HL-60 (cell line): ENCODE measurements around the gene UCN2.
A peak's percentile ranks its signal among the peaks of the same experiment; 100 is the strongest.

ENCODE experiments used
- DNase-seq, 2 experiments: peaks; one replicate each; pipeline ENCODE4 v3.0.0-alpha.2; 2010 to 2020; ENCODE audit warnings: low read depth in 1 of 2, low spot score in 1 of 2
- H3K27ac ChIP-seq: fragments of 250-450 bp; sonication (Bioruptor Pico); replicated peaks from 2 replicates; pipeline ENCODE4 v1.5.1; 2020; ENCODE audit warnings: mild to moderate bottlenecking, moderate library complexity
- H3K27me3 ChIP-seq: fragments of 250-450 bp; sonication (Bioruptor Pico); 2 replicates; pipeline ENCODE4 v1.5.1; 2021; ENCODE audit warnings: mild to moderate bottlenecking, moderate library complexity; ENCODE audit not compliant: insufficient read depth, poor library complexity, severe bottlenecking
- H3K4me3 ChIP-seq: replicated peaks from 2 replicates; pipeline ENCODE4 v1.5.1; 2011; ENCODE audit warnings: mild to moderate bottlenecking, control low read depth, low read length; ENCODE audit not compliant: insufficient read depth
- GABPA ChIP-seq: IDR thresholded peaks from 2 replicates; pipeline ENCODE4 v1.6.1; 2012; ENCODE audit warnings: low read depth
- POLR2AphosphoS5 ChIP-seq: IDR thresholded peaks from 2 replicates; pipeline ENCODE4 v1.6.1; 2012; ENCODE audit warnings: low read depth
- SPI1 ChIP-seq: IDR thresholded peaks from 2 replicates; pipeline ENCODE4 v1.6.1; 2012; ENCODE audit warnings: low read depth, mild to moderate bottlenecking, borderline replicate concordance
- TF ChIP-seq, protein P1 (sequence below): IDR thresholded peaks from one replicate; pipeline ENCODE4 v1.5.1; 2011; ENCODE audit warnings: low read length, control low read depth, inconsistent platforms; ENCODE audit not compliant: insufficient read depth
- TF ChIP-seq, protein P2 (sequence below): IDR thresholded peaks from 2 replicates; pipeline ENCODE4 v1.6.1; 2012; ENCODE audit warnings: low read depth; ENCODE audit not compliant: insufficient replicate concordance

UCN2 gene

GRCh38 chr3:48548126-48548525 is 15.5 kb downstream of the UCN2 start:
- DNase-seq, result no peak
- no peak overlapping the region for H3K27ac ChIP-seq

DNA sequence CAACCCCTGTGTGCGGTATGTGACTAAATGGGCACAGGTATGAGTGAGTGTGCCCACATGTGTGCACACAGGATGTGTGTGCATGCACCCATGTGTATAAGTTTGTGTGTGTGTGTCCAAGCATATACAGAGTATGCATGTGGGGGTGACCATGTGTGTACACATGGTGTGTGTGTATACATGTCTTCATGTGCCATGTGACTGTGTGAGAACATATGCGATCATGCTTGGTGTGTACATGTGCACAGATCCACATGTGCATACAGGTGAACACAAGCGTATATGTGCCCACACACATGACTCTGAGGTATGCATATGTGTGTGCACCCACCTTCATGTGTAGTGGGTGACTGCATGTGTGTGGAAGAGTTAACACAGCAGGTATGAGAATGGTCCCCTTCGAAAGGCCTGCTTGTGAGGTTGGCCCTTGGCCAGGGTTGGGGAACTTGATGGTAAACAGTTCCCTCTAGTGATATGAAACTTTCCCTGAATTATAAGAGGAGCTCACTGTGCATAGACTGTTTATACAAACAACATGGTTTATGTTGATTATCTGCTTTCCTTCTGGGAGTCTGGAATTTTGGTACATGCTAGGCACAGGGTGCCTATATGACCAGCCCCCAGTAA is 17.3 kb downstream of the UCN2 start:
- TF ChIP-seq, protein P1, sequence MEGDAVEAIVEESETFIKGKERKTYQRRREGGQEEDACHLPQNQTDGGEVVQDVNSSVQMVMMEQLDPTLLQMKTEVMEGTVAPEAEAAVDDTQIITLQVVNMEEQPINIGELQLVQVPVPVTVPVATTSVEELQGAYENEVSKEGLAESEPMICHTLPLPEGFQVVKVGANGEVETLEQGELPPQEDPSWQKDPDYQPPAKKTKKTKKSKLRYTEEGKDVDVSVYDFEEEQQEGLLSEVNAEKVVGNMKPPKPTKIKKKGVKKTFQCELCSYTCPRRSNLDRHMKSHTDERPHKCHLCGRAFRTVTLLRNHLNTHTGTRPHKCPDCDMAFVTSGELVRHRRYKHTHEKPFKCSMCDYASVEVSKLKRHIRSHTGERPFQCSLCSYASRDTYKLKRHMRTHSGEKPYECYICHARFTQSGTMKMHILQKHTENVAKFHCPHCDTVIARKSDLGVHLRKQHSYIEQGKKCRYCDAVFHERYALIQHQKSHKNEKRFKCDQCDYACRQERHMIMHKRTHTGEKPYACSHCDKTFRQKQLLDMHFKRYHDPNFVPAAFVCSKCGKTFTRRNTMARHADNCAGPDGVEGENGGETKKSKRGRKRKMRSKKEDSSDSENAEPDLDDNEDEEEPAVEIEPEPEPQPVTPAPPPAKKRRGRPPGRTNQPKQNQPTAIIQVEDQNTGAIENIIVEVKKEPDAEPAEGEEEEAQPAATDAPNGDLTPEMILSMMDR, result no peak
- no peak for TF ChIP-seq SPI1
- TF ChIP-seq POLR2AphosphoS5, result no peak
- no peak for TF ChIP-seq GABPA
- TF ChIP-seq, protein P2, sequence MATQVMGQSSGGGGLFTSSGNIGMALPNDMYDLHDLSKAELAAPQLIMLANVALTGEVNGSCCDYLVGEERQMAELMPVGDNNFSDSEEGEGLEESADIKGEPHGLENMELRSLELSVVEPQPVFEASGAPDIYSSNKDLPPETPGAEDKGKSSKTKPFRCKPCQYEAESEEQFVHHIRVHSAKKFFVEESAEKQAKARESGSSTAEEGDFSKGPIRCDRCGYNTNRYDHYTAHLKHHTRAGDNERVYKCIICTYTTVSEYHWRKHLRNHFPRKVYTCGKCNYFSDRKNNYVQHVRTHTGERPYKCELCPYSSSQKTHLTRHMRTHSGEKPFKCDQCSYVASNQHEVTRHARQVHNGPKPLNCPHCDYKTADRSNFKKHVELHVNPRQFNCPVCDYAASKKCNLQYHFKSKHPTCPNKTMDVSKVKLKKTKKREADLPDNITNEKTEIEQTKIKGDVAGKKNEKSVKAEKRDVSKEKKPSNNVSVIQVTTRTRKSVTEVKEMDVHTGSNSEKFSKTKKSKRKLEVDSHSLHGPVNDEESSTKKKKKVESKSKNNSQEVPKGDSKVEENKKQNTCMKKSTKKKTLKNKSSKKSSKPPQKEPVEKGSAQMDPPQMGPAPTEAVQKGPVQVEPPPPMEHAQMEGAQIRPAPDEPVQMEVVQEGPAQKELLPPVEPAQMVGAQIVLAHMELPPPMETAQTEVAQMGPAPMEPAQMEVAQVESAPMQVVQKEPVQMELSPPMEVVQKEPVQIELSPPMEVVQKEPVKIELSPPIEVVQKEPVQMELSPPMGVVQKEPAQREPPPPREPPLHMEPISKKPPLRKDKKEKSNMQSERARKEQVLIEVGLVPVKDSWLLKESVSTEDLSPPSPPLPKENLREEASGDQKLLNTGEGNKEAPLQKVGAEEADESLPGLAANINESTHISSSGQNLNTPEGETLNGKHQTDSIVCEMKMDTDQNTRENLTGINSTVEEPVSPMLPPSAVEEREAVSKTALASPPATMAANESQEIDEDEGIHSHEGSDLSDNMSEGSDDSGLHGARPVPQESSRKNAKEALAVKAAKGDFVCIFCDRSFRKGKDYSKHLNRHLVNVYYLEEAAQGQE, result no peak
- DNase-seq, result peak in 1 of 2 experiments; percentile 42
- H3K27me3 ChIP-seq, result no peaks in the 10 kb centered on the region
- H3K27ac ChIP-seq, result no peak overlapping the region
- H3K4me3 ChIP-seq, result no peak overlapping the region

More at GRCh38 chr3:48548126-48548525, 15.5 kb downstream of the UCN2 start:
- H3K27me3 ChIP-seq, result no peaks in the 10 kb centered on the region
- TF ChIP-seq, protein P2, result no peak
- TF ChIP-seq SPI1 (no peak), GABPA (no peak), POLR2AphosphoS5 (no peak)
- TF ChIP-seq, protein P1, result no peak
- no peak overlapping the region for H3K4me3 ChIP-seq

GRCh38 chr3:48544141-48544540 is 19.4 kb downstream of the UCN2 start:
- TF ChIP-seq POLR2AphosphoS5 (no peak), GABPA (no peak), SPI1 (no peak)
- H3K27me3 ChIP-seq, result no peaks in the 10 kb centered on the region
- no peak overlapping the region for H3K27ac ChIP-seq
- no peak for DNase-seq
- no peak overlapping the region for H3K4me3 ChIP-seq

- Histone ChIP-seq H3K4me3 (no peak overlapping the region), H3K27me3 (no peaks in the 10 kb centered on the region), H3K27ac (no peak overlapping the region)
- TF ChIP-seq, protein P1, result no peak
- TF ChIP-seq SPI1, result peak; percentile 87
- peak; percentile 97 for TF ChIP-seq POLR2AphosphoS5
- TF ChIP-seq, protein P2, result no peak
- TF ChIP-seq GABPA, result 0 out of 2 replicates have a peak, but pooled peaks have one; percentile 29
- peak; percentile 72 to 77 for DNase-seq
These were observed 20.2 kb downstream of the UCN2 start for GRCh38 chr3:48543271-48543866.
